ENCODE results near the gene KAZN. TPM values are rescaled to one million over a fixed set of nuclear protein-coding genes. Genes with fewer than 3 reads are reported as not detected.

The KAZN gene
- total RNA-seq, 2 experiments from 2014 or later: 0.22 to 0.55 TPM

DNA sequence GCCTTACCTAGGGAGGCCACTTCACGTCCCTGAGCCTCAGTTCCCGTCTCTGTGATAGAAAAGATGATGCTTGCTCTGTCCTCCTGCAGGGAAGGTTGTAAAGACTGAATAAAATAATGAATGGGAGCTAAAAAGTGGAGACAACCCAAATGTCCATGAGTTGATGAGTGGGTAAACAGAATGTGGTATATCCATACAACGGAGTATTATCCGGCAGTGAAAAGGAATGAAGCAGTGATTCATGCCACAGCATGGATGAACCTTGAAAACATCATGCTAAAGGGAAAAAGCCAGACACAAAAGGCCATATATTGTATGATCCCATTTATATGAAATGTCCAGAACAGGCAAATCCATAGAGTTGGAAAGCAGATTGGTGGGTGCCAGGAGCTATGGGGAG is 77.9 kb downstream of the KAZN start:
- Histone ChIP-seq H3K4me3 (ENCODE audit: low read length) (no peak overlapping the region), H3K9me3 (ENCODE audit: control insufficient read depth in 1 of 2, insufficient read depth in 1 of 2, low read length in 2 of 2) (peaks cover 0 to 3% of the 10 kb centered on the region in 2 experiments), H3K4me1 (ENCODE audit: insufficient read depth, low read length) (no peaks in the 10 kb centered on the region), H3K27ac (ENCODE audit: low read depth in 1 of 2, low read length in 2 of 2) (no peak overlapping the region), H3K27me3 (ENCODE audit: control insufficient read depth in 1 of 2, insufficient read depth in 2 of 2, low read length in 2 of 2) (no peaks in the 10 kb centered on the region), H3K36me3 (ENCODE audit: insufficient read depth, low read length) (no peaks in the 10 kb centered on the region)
- Mint-ChIP-seq H3K27ac (no peak overlapping the region), H3K9me3 (no peaks in the 10 kb centered on the region), H3K27me3 (no peaks in the 10 kb centered on the region), H3K4me1 (ENCODE audit: low read depth) (no peaks in the 10 kb centered on the region), H3K36me3 (ENCODE audit: low read depth) (no peaks in the 10 kb centered on the region), H3K4me3 (no peak overlapping the region)
- intact Hi-C loops (cut with DNase I, micrococcal nuclease): no loop called here
- ChIA-PET POLR2A (no interaction called here), CTCF (no interaction called here)
- no peak for DNase-seq
- TF ChIP-seq, protein P1, sequence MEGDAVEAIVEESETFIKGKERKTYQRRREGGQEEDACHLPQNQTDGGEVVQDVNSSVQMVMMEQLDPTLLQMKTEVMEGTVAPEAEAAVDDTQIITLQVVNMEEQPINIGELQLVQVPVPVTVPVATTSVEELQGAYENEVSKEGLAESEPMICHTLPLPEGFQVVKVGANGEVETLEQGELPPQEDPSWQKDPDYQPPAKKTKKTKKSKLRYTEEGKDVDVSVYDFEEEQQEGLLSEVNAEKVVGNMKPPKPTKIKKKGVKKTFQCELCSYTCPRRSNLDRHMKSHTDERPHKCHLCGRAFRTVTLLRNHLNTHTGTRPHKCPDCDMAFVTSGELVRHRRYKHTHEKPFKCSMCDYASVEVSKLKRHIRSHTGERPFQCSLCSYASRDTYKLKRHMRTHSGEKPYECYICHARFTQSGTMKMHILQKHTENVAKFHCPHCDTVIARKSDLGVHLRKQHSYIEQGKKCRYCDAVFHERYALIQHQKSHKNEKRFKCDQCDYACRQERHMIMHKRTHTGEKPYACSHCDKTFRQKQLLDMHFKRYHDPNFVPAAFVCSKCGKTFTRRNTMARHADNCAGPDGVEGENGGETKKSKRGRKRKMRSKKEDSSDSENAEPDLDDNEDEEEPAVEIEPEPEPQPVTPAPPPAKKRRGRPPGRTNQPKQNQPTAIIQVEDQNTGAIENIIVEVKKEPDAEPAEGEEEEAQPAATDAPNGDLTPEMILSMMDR (IDR thresholded peaks at IDR 0.05): no peak
- ATAC-seq (ENCODE audit: poor library complexity): no peak

GRCh38 chr1:14677292-14677971 is 78.9 kb downstream of the KAZN start:
- no peaks in the 10 kb centered on the region for H3K36me3 Mint-ChIP-seq (ENCODE audit: low read depth)
- H3K27ac Mint-ChIP-seq: no peak overlapping the region
- no peaks in the 10 kb centered on the region for H3K4me1 Mint-ChIP-seq (ENCODE audit: low read depth)
- Histone ChIP-seq H3K27ac (ENCODE audit: low read depth in 1 of 2, low read length in 2 of 2) (no peak overlapping the region), H3K4me3 (ENCODE audit: low read length) (no peak overlapping the region), H3K36me3 (ENCODE audit: insufficient read depth, low read length) (no peaks in the 10 kb centered on the region), H3K27me3 (ENCODE audit: control insufficient read depth in 1 of 2, insufficient read depth in 2 of 2, low read length in 2 of 2) (no peaks in the 10 kb centered on the region), H3K9me3 (ENCODE audit: control insufficient read depth in 1 of 2, insufficient read depth in 1 of 2, low read length in 2 of 2) (peaks cover 0 to 3% of the 10 kb centered on the region in 2 experiments), H3K4me1 (ENCODE audit: insufficient read depth, low read length) (no peaks in the 10 kb centered on the region)
- H3K4me3 Mint-ChIP-seq: no peak overlapping the region
- no peak for ATAC-seq (ENCODE audit: poor library complexity)
- CTCF ChIA-PET: no interaction called here
- DNase-seq: no peak
- POLR2A ChIA-PET: no interaction called here
- H3K9me3 Mint-ChIP-seq: no peaks in the 10 kb centered on the region
- TF ChIP-seq, protein P1 (IDR thresholded peaks at IDR 0.05): no peak
- intact Hi-C loops (cut with DNase I, micrococcal nuclease): no loop called here
- H3K27me3 Mint-ChIP-seq: no peaks in the 10 kb centered on the region

- Histone ChIP-seq H3K27ac (ENCODE audit: low read depth in 1 of 2, low read length in 2 of 2) (no peak overlapping the region), H3K36me3 (ENCODE audit: insufficient read depth, low read length) (no peaks in the 10 kb centered on the region), H3K9me3 (ENCODE audit: control insufficient read depth in 1 of 2, insufficient read depth in 1 of 2, low read length in 2 of 2) (peaks cover 0 to 3% of the 10 kb centered on the region in 2 experiments), H3K27me3 (ENCODE audit: control insufficient read depth in 1 of 2, insufficient read depth in 2 of 2, low read length in 2 of 2) (no peaks in the 10 kb centered on the region), H3K4me3 (ENCODE audit: low read length) (no peak overlapping the region), H3K4me1 (ENCODE audit: insufficient read depth, low read length) (no peaks in the 10 kb centered on the region)
- no peaks in the 10 kb centered on the region for H3K9me3 Mint-ChIP-seq
- H3K4me3 Mint-ChIP-seq: no peak overlapping the region
- no peaks in the 10 kb centered on the region for H3K4me1 Mint-ChIP-seq (ENCODE audit: low read depth)
- no peak overlapping the region for H3K27ac Mint-ChIP-seq
- H3K36me3 Mint-ChIP-seq (ENCODE audit: low read depth): no peaks in the 10 kb centered on the region
- no peak for DNase-seq
- TF ChIP-seq, protein P1 (IDR thresholded peaks at IDR 0.05): no peak
- POLR2A ChIA-PET: no interaction called here
- CTCF ChIA-PET: no interaction called here
- ATAC-seq (ENCODE audit: poor library complexity): no peak
- intact Hi-C loops (cut with DNase I, micrococcal nuclease): no loop called here
- H3K27me3 Mint-ChIP-seq: no peaks in the 10 kb centered on the region
Measured at GRCh38 chr1:14678011-14678638, 79.6 kb downstream of the KAZN start.

Measured in CD4-positive, alpha-beta T cell (primary cell).